ENCODE measurements around the gene CHRNA4. TPM values are rescaled to one million over a fixed set of nuclear protein-coding genes. Genes with fewer than 3 reads are reported as not detected.

The CHRNA4 gene
- total and polyA plus RNA-seq, 9 of the 15 experiments (the other 6 are each of a cell fraction or from before 2014, with no cell fraction given), result not detected

- no peak for TF ChIP-seq ZNF277 (CRISPR knock-in tag; IDR thresholded peaks at IDR 0.05; ENCODE audit: borderline replicate concordance)
- TF ChIP-seq HNRNPK (IDR thresholded peaks at IDR 0.05; ENCODE audit: low read depth, low read length, poor library complexity, severe bottlenecking), result no peak
- no peak for TF ChIP-seq SETDB1 (IDR thresholded peaks at IDR 0.05; ENCODE audit: low read length)
- no peak for TF ChIP-seq ZNF347 (CRISPR knock-in tag; IDR thresholded peaks at IDR 0.05; ENCODE audit: low read depth)
- no peak for TF ChIP-seq KHSRP (IDR thresholded peaks at IDR 0.05)
Measured at GRCh38 chr20:63370618-63371187, 9.6 kb upstream of the CHRNA4 start (continued).

GRCh38 chr20:63369724-63370617 is 8.8 kb upstream of the CHRNA4 start:
- no peak for TF ChIP-seq KDM1A (IDR thresholded peaks at IDR 0.05)
- peaks cover 0 to 8% of the 10 kb centered on the region in 2 experiments; a peak in 2 of 5 replicates for H3K4me1 ChIP-seq (replicated peaks in 1 of 2; ENCODE audit: control insufficient read depth in 2 of 2, insufficient read depth in 2 of 2, low read length in 2 of 2)
- FAIRE-seq (no peak), DNase-seq (ENCODE audit: extremely low read depth in 1 of 4, low spot score in 3 of 4) (no peak), ATAC-seq (no peak)
- H3K9me3 ChIP-seq (replicated peaks; ENCODE audit: control insufficient read depth, insufficient read depth, low read depth, low read length), result no peaks in the 10 kb centered on the region
- H3K4me2 ChIP-seq (ENCODE audit: insufficient read depth, low read length), result no peak overlapping the region
- ChIA-PET POLR2A (interaction anchor here (0.6 kb wide), 2 partner anchors 197 to 632 kb away, joined by 3 read pairs; no protein-coding TSS in a partner anchor), CTCF (ENCODE audit: low intra/inter-chr PET ratio) (no interaction called here)
- H3K9ac ChIP-seq (ENCODE audit: insufficient read depth in 1 of 2, low read depth in 2 of 2, low read length in 2 of 2), result no peak overlapping the region
- in situ Hi-C loops (cut with MboI), result no loop called here
- BruUV-seq (replicated peaks), result no TSS peak
- H3K9me1 ChIP-seq (ENCODE audit: control insufficient read depth, insufficient read depth, low read length), result no peaks in the 10 kb centered on the region
- 2% methylated on average over 18 of the region's 24 CpGs for WGBS (ENCODE audit: insufficient coverage, low coverage, missing lambda C conversion rate)
- no peak overlapping the region for H3K4me3 ChIP-seq
- no peak overlapping the region for H3K27ac ChIP-seq (ENCODE audit: extremely low read depth, low read depth, low read length)
- no peak overlapping the region for H2AFZ ChIP-seq (ENCODE audit: low read depth, low read length)
- peaks cover 11% of the 10 kb centered on the region for H4K20me1 ChIP-seq (replicated peaks; ENCODE audit: control insufficient read depth, insufficient read depth, low read length)
- peaks cover 14 to 93% of the 10 kb centered on the region in 2 experiments; a peak in 4 of 5 replicates for H3K27me3 ChIP-seq (ENCODE audit: control insufficient read depth in 2 of 2, insufficient read depth in 2 of 2, low read length in 2 of 2)
- no peaks in the 10 kb centered on the region for H3K79me2 ChIP-seq (ENCODE audit: control insufficient read depth, insufficient read depth, low read length)
- H3K36me3 ChIP-seq (ENCODE audit: control insufficient read depth, insufficient read depth, low read length), result no peaks in the 10 kb centered on the region
- intact Hi-C loops (cut with micrococcal nuclease), result no loop called here

All from K562 (cell line).